ENCODE data around the gene TOR4A.

TOR4A gene

DNA sequence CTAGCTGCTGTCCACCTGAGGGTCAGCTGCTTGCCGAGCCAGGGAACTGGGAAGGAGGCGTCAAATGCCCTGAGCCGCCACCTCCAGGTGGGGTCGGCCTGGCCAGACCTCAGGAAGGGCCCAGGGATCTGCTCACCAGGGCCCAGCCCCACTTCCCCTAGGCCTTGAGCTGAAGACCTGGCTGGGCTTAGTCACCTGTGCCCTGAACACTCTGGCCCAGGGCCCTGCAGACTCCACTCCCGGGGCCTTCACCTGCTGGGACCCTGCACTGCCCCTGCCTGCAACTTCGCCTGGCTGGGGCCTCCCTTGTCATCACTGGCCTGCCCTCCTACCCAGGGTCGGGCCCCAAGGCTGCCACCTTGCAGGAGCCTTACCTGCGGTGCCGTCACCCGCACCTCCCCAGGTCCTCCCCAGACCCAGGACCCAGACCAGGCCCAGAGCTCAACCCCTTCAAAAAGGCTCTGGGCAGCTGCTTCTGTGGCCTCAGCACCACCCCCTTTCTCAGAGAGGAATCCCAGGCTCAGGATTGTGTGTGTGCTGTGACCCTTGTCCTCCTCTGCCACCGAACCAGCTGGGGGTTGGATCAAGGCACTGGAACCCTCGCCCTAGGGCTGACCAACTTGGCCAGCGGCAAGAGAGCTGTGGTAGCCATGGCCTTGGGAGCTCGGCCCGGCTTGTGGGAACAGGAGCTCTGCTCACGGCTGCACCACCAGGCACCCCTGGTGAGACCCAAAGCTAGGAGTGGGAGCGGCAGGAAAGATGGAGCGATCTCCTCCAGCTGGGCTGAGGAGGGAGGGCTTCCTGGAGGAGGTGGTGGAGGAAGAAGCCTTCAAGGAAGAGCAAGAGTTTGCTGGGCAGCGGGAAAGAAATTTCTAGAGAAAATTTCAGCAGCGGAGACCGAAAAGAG, 23.6 kb upstream of the TOR4A start:
- Histone ChIP-seq H3K27me3 (ENCODE audit: insufficient read depth, low read length, poor library complexity) (no peaks in the 10 kb centered on the region), H3K4me2 (ENCODE audit: insufficient read depth, low read length) (peak overlapping the region; percentile 94), H3K27ac (ENCODE audit: low read length) (peak overlapping the region; percentile 73; the same call in 1 of the 2 replicates), H3K9me3 (ENCODE audit: insufficient read depth, low read length, severe bottlenecking) (no peaks in the 10 kb centered on the region), H3K9ac (ENCODE audit: low read depth, low read length) (peak overlapping the region; percentile 91), H2AFZ (ENCODE audit: low read depth, low read length) (peak overlapping the region; percentile 90), H3K79me2 (ENCODE audit: insufficient read depth, low read length) (peaks cover 35% of the 10 kb centered on the region), H3K4me1 (ENCODE audit: insufficient read depth, low read length) (peaks cover 31% of the 10 kb centered on the region), H3K36me3 (ENCODE audit: insufficient read depth, low read length) (peaks cover 24% of the 10 kb centered on the region), H3K4me3 (ENCODE audit: low read depth in 1 of 2, low read length in 2 of 2) (peak overlapping the region; percentile 51 to 91), H4K20me1 (ENCODE audit: insufficient read depth, low read length) (peaks cover 14% of the 10 kb centered on the region)
- TF ChIP-seq, protein P1, sequence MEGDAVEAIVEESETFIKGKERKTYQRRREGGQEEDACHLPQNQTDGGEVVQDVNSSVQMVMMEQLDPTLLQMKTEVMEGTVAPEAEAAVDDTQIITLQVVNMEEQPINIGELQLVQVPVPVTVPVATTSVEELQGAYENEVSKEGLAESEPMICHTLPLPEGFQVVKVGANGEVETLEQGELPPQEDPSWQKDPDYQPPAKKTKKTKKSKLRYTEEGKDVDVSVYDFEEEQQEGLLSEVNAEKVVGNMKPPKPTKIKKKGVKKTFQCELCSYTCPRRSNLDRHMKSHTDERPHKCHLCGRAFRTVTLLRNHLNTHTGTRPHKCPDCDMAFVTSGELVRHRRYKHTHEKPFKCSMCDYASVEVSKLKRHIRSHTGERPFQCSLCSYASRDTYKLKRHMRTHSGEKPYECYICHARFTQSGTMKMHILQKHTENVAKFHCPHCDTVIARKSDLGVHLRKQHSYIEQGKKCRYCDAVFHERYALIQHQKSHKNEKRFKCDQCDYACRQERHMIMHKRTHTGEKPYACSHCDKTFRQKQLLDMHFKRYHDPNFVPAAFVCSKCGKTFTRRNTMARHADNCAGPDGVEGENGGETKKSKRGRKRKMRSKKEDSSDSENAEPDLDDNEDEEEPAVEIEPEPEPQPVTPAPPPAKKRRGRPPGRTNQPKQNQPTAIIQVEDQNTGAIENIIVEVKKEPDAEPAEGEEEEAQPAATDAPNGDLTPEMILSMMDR (IDR thresholded peaks at IDR 0.05; ENCODE audit: borderline replicate concordance, extremely low read depth, low read length, poor library complexity, severe bottlenecking), result no peak
- TF ChIP-seq EZH2 (IDR thresholded peaks at IDR 0.05; ENCODE audit: borderline replicate concordance, low read depth, low read length, severe bottlenecking), result no peak
- DNase-seq (no peak), ATAC-seq (ENCODE audit: insufficient read depth, low read depth) (no peak; the same call in 2 of the 3 replicates)

- H2AFZ ChIP-seq (ENCODE audit: low read depth, low read length), result peak within 1 kb of the TSS; percentile 90
- TF ChIP-seq, protein P1 (IDR thresholded peaks at IDR 0.05; ENCODE audit: borderline replicate concordance, extremely low read depth, low read length, poor library complexity, severe bottlenecking), result no peak
- TF ChIP-seq EZH2 (IDR thresholded peaks at IDR 0.05; ENCODE audit: borderline replicate concordance, low read depth, low read length, severe bottlenecking), result no peak
Observed at GRCh38 chr9:137254624-137255447, 22.7 kb upstream of the TOR4A start, which contains the start of gene NELFB. Gene NELFB, plus strand, starts transcription at chr9:137255327.

GRCh38 chr9:137255448-137256114, 21.9 kb upstream of the TOR4A start:
- Histone ChIP-seq H3K27ac (ENCODE audit: low read length) (peak overlapping the region; percentile 72), H2AFZ (ENCODE audit: low read depth, low read length) (peak overlapping the region; percentile 83), H4K20me1 (ENCODE audit: insufficient read depth, low read length) (peaks cover 14% of the 10 kb centered on the region), H3K36me3 (ENCODE audit: insufficient read depth, low read length) (peaks cover 29% of the 10 kb centered on the region), H3K79me2 (ENCODE audit: insufficient read depth, low read length) (peaks cover 38% of the 10 kb centered on the region), H3K9me3 (ENCODE audit: insufficient read depth, low read length, severe bottlenecking) (no peaks in the 10 kb centered on the region), H3K4me1 (ENCODE audit: insufficient read depth, low read length) (peaks cover 31% of the 10 kb centered on the region), H3K9ac (ENCODE audit: low read depth, low read length) (peak overlapping the region; percentile 91), H3K4me3 (ENCODE audit: low read depth in 1 of 2, low read length in 2 of 2) (peak overlapping the region; percentile 91 to 93), H3K4me2 (ENCODE audit: insufficient read depth, low read length) (peak overlapping the region; percentile 96), H3K27me3 (ENCODE audit: insufficient read depth, low read length, poor library complexity) (no peaks in the 10 kb centered on the region)
- peak; percentile 27 for ATAC-seq (ENCODE audit: insufficient read depth, low read depth)
- TF ChIP-seq EZH2 (IDR thresholded peaks at IDR 0.05; ENCODE audit: borderline replicate concordance, low read depth, low read length, severe bottlenecking), result no peak
- TF ChIP-seq, protein P1 (IDR thresholded peaks at IDR 0.05; ENCODE audit: borderline replicate concordance, extremely low read depth, low read length, poor library complexity, severe bottlenecking), result no peak
- peak; percentile 49 for DNase-seq

More at GRCh38 chr9:137254624-137255447, 22.7 kb upstream of the TOR4A start, which contains the start of gene NELFB:
- ATAC-seq (ENCODE audit: insufficient read depth, low read depth) (peak; percentile 85), DNase-seq (peak; percentile 91)
- Histone ChIP-seq H3K4me1 (ENCODE audit: insufficient read depth, low read length) (peaks cover 31% of the 10 kb centered on the region), H3K9me3 (ENCODE audit: insufficient read depth, low read length, severe bottlenecking) (no peaks in the 10 kb centered on the region), H3K4me3 (ENCODE audit: low read depth in 1 of 2, low read length in 2 of 2) (peak within 1 kb of the TSS; percentile 91 to 93), H3K36me3 (ENCODE audit: insufficient read depth, low read length) (peaks cover 29% of the 10 kb centered on the region), H3K4me2 (ENCODE audit: insufficient read depth, low read length) (peak within 1 kb of the TSS; percentile 96), H3K27me3 (ENCODE audit: insufficient read depth, low read length, poor library complexity) (no peaks in the 10 kb centered on the region), H3K79me2 (ENCODE audit: insufficient read depth, low read length) (peaks cover 38% of the 10 kb centered on the region), H3K9ac (ENCODE audit: low read depth, low read length) (peak within 1 kb of the TSS; percentile 91), H3K27ac (ENCODE audit: low read length) (peak within 1 kb of the TSS; percentile 73), H4K20me1 (ENCODE audit: insufficient read depth, low read length) (peaks cover 14% of the 10 kb centered on the region)
